KOPT-K1 (cell line): ENCODE data around the gene ROGDI.
A peak's percentile ranks its signal among the peaks of the same experiment; 100 is the strongest.

Source experiments
- H3K27ac ChIP-seq: fragments of 200-600 bp; sonication (generic); 2 replicates; pipeline ENCODE4 v1.5.1; 2016; ENCODE audit warnings: antibody characterized with exemption, mild to moderate bottlenecking, low read depth, low read length; ENCODE audit not compliant: poor library complexity, severe bottlenecking
- H3K36me3 ChIP-seq: fragments of 200-600 bp; sonication (generic); 2 replicates; pipeline ENCODE4 v1.5.1; 2017; ENCODE audit warnings: antibody characterized with exemption, mild to moderate bottlenecking, low read length, moderate library complexity; ENCODE audit not compliant: insufficient read depth
- H3K9me3 ChIP-seq: fragments of 200-600 bp; sonication (generic); 2 replicates; pipeline ENCODE4 v1.5.1; 2017; ENCODE audit warnings: antibody characterized with exemption, low read length, mild to moderate bottlenecking; ENCODE audit not compliant: insufficient read depth, poor library complexity, severe bottlenecking

Gene ROGDI

DNA sequence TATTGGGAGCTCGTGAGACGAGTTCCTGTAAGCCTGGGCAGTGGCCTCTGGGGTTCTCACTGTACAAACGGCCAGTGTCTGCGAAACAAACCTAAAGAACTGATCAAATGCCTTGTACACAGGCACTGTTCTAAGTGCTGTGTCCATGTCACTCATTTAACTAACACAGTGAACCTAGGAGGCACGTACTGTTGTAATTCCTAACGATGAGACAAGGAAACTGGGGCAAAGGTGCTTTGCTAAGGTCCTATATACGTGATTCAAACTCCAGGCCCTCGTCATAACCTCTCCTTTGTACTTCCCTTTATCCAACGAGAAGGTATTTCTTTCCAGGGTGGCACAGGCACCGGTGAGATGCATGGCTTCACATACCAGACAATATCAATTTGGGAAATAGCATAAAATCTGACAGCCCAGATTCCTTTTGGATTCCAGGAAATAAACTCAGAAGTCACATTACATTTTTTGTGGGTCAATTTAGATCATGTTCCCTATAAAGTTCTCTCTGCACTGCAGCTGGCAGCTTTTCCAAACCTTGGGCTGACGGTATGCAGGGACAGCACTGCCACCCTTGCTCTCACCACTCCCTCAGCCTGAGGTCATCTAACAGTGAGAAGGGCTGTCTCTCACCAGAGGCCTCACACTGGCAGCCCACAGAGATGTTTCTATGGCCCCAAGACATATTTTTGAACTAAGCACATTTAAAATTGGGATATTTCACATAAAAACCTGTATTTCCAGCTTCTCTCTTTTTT lies 26.3 kb upstream of the ROGDI start:
- Histone ChIP-seq H3K36me3 (peaks cover 97% of the 10 kb centered on the region), H3K27ac (no peak overlapping the region), H3K9me3 (no peaks in the 10 kb centered on the region)

DNA sequence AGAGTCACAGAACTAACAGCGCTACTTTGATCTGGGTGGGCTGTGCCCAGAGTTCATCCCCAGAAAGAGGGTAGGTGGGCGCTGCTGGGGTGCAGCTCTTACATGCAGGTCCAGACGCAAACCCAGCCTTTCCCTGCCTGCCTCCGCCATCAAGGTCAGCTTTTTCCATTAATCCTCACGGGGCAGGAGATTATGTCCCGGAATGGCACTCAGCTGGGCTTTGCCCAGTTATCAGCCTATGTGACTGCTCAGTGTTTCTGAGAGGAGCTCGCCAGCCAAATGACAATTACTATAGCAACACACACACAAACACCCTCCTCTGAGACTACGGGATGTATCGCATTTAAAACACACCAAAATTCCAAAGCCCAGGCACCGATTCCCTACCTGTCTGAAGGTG lies 24.5 kb upstream of the ROGDI start:
- H3K9me3 ChIP-seq = no peaks in the 10 kb centered on the region
- H3K36me3 ChIP-seq = peaks cover 97% of the 10 kb centered on the region
- no peak overlapping the region for H3K27ac ChIP-seq

DNA sequence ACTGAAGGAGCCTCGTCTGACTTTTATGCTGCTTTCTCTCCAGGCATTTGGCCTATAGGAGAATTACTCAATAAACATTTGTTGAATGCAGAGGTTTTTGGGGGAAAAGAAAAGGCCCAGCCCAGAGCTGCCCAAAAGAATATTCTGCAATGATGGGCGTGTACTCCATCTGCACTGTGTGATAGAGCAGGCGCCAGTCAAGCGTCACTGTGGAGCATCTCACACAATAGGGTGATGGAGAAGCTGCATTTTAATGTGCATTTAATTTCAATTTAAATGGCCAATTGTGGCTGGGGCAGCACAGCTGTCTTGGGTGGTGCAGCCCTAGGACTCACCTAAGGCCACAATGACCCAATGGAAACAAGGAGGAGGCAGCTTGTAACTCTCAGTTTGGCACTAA lies 24.1 kb upstream of the ROGDI start:
- Histone ChIP-seq H3K9me3 (no peaks in the 10 kb centered on the region), H3K36me3 (peaks cover 97% of the 10 kb centered on the region), H3K27ac (no peak overlapping the region)

DNA sequence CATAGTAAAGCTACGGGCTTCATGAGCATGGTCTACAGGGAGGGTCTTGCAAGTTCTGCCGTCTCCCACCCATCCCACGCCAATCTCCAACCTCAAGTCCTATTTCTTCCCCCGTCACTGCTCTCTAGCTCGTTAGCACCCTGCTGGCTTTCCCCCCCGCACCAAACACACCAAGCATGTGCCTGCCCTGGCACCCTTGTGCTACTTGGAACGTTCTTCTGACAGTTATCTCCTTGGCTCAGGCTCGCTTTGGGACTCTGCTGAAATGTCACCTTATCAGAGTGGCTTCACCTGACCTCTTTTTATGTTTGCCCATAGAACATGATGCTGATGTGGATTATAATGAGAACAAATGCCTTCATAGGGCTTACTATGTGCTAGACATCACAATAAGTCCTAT lies 22.8 kb upstream of the ROGDI start:
- H3K36me3 ChIP-seq = peaks cover 97% of the 10 kb centered on the region
- H3K9me3 ChIP-seq = no peaks in the 10 kb centered on the region

DNA sequence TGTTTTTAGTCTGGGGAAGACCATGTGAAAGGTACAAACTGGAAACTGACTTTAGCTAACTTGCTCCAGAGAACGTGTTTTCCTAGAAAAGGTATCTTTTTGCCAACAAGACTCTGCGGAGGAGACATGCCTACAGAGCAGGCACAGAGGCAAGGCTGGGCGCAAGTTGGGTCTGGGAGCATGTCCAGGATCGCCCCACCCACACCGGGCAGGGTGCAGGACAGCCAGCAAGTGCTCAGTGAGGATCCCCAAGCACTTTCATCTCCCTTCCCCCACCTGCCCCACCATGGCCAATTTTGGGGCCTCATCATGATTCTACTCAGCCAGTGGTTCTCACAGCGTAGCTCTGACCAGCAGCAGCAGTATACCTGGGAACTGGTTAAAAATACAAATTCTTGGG lies 18.2 kb upstream of the ROGDI start:
- H3K27ac ChIP-seq = no peak overlapping the region
- H3K9me3 ChIP-seq = no peaks in the 10 kb centered on the region
- H3K36me3 ChIP-seq = peaks cover 97% of the 10 kb centered on the region

More for the DNA sequence above, 22.8 kb upstream of the ROGDI start:
- H3K27ac ChIP-seq = no peak overlapping the region

DNA sequence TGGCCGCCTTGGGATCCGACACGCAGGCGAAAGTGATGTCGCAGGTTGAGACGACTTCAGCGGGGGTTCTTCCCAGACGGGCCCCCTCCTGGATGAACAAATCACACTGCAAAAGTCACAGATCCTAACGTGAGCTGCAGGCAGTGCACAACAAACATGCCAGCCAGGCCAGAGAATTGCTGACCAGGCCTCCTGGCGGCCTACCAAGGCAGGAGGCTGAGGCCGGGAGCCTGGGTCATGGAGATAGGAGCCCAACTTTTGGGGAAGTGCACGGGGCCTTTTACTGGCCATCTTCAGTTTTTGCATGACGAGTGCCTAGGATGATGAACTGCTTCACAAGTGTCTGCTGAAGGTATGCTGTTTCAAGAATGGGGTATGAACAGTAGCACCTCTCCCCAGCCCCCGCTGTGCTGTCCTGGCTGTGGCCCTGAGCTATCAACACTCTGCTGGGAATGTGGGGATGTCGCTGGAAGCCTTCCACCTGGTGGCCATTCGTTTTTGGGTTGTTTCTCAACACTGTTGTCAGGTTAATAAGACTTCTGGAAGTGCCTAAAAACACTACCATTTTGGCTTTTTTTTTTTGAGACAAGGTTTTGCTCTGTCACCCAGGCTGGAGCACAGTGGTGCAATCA lies 12.2 kb upstream of the ROGDI start:
- Histone ChIP-seq H3K27ac (no peak overlapping the region), H3K36me3 (peaks cover 94% of the 10 kb centered on the region), H3K9me3 (no peaks in the 10 kb centered on the region)

DNA sequence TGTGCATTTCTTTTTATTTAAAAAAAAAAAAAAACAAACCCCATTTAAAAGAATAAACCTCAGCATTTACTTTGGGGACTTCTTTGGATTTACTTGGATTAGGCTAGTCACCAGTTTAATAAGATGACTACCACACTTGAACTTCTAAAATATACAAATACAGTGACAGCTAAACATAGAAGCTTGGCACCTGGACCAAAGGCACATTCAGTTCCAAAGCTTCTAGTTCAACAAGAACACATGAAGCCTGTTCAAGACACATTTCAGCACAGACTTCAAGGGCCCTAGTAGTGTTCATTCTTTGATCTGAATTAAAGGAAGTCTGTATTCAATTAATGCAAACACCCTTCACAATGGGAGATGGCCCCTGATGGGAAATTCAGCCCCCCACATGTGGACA lies 11.6 kb upstream of the ROGDI start:
- peaks cover 92% of the 10 kb centered on the region for H3K36me3 ChIP-seq
- H3K27ac ChIP-seq = no peak overlapping the region
- H3K9me3 ChIP-seq = no peaks in the 10 kb centered on the region

DNA sequence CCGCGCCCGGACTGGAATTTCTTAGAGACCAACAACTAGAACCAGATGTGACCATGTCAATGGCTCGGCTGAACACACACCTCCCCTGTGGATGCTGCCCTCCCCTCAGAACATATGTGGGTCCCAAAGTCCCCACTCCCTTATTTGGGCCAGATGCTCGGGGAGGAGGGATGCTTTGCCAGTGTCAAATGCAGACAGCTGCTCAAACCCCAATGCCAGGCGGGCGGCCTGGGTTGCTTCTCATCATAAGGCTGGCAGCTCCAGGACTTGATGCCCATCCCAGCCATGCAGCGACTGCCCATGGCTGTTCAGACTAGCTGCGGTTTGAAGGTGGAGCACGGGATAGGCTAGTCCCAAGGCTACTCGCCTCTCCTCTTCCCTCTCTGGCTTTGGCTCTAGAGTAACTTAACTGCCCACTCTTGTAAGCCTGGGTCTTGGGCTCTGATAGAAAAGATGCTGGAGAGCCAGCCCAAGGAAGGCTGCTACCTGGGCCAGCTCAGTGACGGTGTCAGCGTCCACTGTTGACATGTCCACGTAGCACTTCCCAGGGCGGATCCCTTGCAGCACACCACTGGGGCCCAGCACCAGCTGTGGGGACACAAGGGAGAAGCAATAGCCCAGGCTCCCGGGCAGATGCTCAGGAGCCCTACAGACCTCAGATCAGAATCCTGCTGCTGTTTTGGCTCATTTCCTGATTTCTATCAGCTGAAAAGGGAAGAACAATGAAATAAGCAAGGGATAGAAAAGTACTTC lies 11.0 kb upstream of the ROGDI start:
- Histone ChIP-seq H3K9me3 (no peaks in the 10 kb centered on the region), H3K27ac (no peak overlapping the region), H3K36me3 (peaks cover 92% of the 10 kb centered on the region)

DNA sequence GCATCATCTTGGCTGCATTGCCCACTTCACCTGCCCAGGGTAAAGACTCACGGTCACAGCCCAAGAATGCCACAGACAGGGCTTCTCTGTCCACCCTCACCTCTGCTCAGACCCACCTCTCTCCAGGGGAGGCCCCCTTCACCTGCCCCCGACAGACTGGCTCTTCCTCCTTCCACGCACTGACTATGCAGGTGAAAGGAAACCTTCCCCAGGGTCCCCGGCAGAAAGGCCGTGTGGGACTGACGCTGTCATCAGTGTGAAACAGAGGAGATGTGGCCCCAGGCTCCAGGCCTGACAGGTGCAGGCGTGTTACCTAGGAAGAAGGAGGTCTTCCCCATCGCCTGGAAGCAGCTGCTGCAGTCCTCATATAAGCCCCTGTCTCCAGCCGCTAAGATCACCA lies 9.3 kb upstream of the ROGDI start:
- no peak overlapping the region for H3K27ac ChIP-seq
- no peaks in the 10 kb centered on the region for H3K9me3 ChIP-seq
- peaks cover 94% of the 10 kb centered on the region for H3K36me3 ChIP-seq

DNA sequence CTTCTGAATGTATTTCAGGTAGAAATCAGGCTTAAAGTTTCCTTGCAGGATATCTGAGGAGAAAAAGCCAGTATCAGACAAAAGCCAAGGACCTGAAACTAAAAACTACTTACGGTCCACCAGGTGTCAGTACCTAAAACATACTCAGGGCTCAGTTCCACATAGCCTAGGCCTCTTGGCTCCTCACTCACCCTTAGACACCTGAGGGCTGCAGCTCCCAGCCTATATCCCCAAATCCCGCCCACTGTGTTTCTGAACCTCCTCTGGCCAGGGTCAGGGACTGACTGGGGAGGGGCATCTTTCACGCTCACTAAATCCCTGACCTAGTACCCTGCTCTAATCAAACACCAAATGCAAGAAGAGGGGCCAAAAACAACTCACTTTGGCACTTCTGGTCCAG lies 8.8 kb upstream of the ROGDI start:
- H3K27ac ChIP-seq = no peak overlapping the region
- H3K9me3 ChIP-seq = no peaks in the 10 kb centered on the region
- H3K36me3 ChIP-seq = peaks cover 93% of the 10 kb centered on the region

DNA sequence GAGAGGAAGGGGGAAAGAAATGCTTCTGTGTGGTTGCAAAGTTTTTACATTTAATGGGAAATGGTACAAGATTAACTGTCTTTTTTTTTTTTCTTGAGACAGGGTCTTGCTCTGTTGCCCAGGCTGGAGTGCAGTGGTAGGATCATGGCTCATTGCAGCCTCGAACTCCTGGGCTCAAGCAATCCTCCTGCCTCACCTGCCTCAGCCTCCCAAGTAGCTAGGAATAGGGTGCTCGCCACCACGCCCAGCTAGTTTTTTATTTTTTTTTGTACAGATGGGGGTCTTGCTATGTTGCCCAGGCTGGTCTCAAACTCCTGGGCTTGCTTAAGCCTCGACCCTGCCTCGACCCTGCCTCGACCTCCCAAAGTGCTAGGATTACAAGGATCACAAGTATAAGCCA lies 3.8 kb upstream of the ROGDI start:
- Histone ChIP-seq H3K9me3 (no peaks in the 10 kb centered on the region), H3K36me3 (peaks cover 71% of the 10 kb centered on the region), H3K27ac (no peak overlapping the region)

DNA sequence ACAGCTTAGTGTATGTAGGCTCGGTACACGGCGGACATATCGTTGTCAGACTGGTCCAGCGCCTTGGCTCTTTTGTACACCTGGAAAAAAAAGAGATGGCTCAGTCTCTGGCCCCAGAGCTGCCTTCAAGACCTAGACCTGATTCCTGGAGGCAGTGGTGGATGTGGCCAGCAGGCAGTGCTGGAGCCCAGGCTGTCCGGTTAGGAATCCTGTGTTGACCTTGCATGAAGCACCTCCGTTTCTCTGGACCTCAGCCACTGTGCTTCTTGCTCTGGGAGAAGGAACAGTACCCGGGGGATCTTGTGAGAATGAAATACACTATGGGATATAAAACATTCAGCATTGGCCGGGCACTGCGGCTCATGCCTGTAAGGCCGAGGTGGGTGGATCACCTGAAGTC lies 2.8 kb upstream of the ROGDI start:
- peaks cover 61% of the 10 kb centered on the region for H3K36me3 ChIP-seq
- H3K9me3 ChIP-seq = no peaks in the 10 kb centered on the region
- no peak overlapping the region for H3K27ac ChIP-seq

DNA sequence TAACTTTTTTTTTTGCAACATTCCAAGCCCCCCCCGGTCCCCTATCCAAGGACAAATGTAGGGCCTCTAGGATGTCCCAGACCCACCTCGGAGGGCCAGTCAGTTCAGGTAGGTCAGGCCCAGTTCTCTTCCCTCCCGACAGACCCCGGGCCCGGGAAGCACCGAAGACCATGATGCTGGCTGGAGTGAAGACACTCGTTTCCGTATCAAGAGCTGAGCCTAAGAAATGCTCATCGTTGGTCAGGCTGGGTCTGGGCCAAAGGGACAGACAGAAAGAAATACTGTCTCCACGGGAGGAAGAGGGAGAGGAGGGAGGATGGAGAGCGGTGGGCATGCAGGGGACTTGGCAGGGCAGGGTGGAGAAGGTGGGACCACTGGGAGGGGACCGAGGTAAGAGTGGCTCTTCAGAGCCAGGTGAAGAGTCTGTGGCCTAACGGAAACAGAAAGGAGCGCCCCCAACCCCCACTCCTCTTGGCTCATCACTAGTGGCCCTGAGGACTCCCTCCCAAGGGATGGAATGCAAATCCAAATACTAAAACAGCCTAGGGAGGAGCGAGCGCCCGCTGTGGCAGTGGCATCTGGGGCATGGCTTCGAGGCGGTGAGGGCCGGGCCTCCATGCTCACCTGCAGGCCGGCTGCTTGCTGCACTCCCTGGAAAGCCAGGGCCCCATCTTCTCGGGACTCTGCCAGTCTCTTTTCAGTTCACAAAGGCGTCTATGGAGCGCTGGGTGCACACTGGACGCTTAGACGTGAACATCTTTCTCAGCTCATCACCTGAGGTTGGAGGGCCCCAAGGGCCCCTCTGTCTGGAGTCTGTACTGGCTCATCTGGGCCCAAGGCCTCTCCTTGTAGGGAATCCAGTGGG lies 1.7 kb upstream of the ROGDI start:
- no peaks in the 10 kb centered on the region for H3K9me3 ChIP-seq
- no peak overlapping the region for H3K27ac ChIP-seq
- H3K36me3 ChIP-seq = peaks cover 51% of the 10 kb centered on the region

DNA sequence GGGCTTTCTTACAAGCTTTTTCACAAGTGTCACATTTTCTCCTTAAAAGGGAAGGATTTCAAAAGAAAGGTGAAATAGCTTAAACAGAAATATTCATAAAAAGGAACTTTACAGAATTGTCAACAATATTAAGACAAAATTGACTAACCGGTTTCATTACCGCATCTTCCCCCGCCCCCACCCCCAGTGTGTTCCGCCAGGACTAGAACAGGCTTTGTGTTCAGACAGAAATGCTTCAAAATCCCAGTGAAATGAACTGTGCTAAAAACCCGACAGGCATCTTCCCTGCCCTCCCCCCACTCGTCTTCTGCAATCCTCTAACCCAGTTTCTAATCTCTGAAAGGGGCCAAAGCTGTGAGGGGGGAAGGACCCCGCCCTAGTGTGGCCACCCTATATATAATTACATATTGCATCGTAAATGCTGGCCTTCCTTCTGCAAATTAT lies 990 bp upstream of the ROGDI start:
- peak overlapping the region; percentile 53 for H3K27ac ChIP-seq
- no peaks in the 10 kb centered on the region for H3K9me3 ChIP-seq
- H3K36me3 ChIP-seq = peaks cover 44% of the 10 kb centered on the region
